DMS53 treated with DMSO at 0.1 percent for 48 hours (cell line): ENCODE measurements around the gene TMEM11.

ENCODE experiments used
- DNase-seq: peaks from one replicate; lab custom pipeline; 2025; ENCODE audit not compliant: unreplicated experiment; lab: John Stamatoyannopoulos, UW

Gene TMEM11

DNA sequence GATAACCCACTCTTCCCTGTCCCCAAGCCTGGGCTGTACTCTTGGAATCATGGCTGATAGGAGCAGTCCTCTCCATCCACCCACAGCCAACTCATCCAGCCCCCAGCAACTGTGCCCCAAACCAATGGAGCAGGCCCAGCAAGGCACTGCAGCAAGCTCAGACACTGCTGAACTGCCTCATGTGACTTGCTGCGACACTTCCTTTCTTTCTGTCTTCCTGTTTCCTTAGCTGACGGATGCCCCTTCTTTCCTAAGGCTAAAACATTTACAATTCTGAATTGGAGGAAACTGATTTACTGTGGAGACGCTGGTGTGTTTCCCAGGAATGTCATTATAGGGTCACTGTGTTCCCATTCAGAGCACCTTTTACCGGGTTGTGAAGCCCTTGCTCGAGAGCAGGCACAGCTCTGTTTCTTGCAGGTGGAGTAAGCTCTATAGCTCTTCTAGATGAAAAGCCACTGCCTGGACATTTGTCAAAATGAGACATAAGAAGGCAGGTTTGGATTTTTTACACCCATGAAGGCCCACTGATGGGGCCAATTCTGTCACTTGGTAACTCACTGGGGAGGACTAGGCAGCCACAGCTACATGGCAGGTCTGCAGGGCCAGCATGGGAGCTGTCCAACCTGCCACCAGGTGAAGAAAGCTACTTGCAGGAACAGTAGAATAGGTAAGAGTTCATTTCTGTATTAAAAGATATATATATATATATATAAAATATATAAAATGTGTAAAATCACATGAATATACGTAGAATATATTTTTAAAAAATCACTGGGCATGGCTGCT is 27.4 kb downstream of the TMEM11 start:
- no peak for DNase-seq

DNA sequence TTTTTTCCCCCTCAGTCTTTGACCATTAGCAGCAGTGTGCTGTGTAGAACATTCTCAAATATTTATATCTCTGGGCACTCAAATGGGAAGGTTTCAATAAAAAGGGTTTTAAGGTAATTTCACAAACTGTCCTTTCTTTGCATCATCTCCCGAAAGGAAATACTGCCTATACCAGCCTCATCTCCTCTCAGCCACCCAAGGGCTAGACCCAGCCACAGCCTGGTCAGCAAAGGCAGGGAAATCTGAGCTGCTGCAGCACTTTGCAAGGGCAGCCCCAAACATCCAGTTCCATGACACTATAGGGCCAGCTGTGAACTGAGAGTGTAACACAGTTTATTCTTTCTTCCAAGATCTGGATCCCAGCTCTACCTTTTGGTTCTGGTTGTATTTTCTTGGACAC is 28.9 kb downstream of the TMEM11 start:
- DNase-seq: no peak

DNA sequence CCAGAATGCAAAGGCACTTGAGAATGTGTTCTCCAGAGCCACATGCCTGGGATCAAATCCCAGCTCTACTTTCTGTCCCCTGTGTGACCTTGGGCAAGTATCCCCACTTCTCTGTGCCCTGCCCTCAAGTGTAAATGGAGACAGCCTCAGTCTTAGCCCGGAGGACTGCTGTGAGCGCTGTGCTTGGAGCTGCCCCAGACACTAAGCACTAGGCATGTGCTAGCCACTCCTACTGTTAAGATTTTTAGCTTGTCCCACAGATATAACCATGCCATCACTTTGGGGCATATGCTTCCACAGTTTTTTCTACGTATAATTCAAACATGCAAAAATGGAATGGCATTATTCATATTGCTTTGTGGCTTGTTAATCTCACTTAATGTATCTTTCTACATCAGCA is 29.4 kb downstream of the TMEM11 start:
- DNase-seq: no peak

DNA sequence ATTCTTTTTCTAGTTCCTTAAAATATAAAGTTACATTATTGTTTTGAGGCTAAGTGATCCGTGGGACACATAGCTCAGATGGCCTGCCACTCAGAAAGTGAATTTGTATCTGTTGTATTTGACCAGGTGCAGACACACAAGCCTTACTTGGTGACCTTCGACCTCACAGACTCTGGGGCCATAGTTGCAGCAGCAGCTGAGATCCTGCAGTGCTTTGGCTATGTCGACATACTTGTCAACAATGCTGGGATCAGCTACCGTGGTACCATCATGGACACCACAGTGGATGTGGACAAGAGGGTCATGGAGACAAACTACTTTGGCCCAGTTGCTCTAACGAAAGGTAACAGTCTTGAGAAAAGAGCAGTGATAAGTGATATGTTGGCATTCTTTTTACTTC is 30.5 kb downstream of the TMEM11 start:
- DNase-seq: no peak

DNA sequence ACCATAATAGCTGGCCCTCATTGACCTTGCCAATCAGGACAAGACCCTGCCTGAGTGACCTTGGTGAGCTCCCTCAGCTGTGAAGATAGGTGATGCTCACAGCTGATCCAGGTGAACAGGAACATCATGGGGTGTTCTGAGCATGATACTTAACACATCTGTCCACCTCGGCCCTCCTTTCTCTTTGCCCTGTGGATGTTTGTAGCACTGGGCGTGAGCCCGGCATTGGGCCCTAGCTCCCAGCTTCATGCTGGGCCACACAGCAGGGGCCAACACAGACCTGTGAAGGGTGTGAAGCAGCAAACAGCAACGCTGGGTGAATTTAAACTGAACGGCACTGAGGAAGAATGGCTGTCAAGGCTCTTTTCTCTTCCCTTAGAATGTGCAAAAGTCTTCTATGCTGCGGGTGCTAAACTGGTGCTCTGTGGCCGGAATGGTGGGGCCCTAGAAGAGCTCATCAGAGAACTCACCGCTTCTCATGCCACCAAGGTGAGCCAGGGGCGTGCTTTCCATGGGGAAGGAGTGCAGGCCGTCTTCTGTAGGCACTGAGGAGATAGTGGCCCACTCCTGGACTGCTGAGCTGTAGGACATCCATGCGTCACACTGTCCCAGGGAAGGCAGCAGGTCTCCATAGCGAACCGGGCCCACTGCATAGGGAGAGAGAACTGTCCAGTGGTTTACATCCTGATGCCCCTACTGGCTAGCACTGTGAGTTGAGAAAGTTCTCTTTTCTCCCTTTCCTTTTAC is 35.9 kb downstream of the TMEM11 start:
- no peak for DNase-seq

DNA sequence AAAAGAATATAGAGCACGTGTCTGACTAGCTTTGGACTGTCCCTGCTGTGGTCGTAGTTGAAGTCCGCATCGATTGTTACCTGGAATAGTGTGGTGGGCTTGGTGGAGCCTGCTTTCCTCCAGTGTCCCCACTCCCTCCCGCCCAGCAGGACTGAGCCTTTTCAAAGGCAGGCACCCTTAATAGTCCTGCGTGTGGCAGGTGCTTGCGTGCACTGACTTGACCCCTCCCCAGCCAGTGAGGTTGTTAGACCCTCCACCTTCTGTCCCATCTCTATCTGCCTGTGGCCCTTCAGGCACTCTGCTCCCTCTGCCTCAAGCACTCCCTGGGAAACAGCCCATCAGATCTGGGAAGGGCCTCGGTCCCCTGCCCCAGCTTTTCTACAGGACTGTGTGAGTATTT is 36.6 kb downstream of the TMEM11 start:
- no peak for DNase-seq

DNA sequence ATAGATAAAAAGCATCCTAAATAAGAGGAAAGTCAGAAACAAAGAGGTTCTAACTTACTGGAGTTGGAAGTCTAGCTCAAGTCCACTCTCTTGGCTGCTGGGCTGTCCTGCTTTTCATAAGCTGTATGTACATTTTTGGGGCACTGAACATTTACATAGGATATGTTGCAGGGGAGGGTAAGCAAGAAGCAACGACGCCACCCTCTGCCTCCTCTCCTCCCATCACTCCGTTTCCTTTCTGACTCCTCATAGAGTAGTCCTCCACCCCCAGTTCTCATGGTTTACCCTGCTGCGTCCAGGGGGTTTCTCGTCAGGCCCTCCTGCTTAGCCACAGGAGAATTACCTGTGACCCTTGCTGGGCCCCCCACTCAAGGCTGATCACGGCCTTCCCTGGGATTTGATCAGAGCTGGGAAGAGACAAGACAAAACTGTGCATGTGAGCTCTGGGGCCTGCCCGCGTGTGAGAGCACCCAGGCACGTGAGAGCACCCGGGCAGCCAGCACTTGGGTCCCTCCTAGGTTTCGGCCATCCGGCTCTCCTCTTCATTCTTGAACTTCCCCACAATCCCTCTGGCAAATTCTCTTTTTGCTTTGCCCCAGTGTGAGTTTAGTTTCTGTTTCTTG is 37.1 kb downstream of the TMEM11 start:
- DNase-seq: no peak

DNA sequence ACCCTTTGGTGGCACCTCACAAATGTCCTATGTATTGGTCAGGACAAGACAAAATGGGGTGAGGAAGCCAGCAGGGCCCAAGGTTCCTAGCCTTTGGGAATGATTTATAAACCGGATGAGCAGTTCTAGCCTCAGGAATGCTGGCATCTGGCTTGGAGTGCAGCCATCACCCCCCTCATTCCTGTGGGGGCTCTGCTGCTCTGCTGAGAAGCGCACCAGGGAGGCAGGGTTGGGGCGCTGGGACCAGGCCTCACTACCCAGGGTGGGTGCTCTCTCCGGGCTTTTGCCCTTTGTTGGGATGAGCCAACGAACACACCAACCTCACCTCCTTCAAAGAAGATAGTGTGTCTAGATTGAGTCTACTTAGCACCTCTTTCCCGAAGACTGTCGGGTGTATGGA is 39.2 kb downstream of the TMEM11 start:
- DNase-seq: no peak

DNA sequence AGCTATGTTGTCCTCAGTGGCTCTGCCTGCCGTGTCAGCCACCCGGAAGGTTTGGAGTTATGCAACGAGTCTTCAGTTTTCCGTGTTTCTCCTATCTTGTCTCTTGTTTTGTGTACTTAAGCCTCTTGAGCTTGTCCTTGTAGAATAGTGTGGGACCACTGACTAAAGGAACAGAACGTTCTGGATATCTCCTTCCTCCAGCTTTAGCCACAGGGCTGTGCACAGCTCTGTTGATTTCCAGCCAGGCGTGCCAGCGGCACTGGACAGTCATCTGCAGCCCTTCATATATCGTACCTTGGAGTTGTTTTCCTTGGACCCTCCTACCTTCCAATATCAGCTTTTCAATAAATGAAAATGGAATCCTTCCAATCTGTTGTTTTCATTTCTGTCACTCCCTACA is 39.8 kb downstream of the TMEM11 start:
- DNase-seq: no peak

DNA sequence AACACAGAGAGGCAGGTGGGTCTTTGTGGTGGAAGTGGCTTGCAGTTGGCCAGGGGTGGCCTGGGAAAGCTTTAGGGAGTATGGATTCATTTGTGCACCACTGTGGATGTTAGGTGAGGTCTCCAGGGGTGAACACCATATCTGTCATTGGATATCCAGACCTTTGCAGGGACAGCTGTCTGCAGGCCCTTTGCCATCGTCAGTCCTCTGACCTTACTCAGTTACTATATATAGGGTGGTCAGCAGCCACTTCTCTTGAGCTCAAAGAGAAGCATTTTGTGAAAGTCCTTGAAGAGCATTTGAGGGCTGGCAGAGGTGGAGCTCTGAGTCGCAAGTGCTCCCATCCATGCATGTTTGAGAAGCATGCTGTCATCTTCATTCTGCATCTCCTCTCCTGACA is 40.4 kb downstream of the TMEM11 start:
- DNase-seq: no peak

DNA sequence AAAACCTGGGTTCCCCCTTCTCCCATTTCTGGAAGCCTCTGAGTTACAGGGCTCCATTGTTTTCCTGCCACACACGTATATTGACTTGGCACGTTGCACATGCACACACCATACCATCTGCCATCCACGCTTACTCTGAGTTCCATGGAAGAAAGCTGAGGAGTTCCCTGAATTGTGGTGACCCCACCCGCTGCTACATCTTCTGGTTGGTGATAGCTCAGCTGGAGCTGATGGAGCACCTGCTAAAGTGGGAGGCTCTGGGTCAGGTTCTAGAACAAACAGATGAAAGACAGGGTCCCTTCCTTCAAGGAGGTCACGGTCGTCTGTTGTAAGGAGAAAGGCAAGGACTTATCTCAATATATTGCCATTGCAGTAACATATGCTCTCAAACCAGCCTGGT is 41.1 kb downstream of the TMEM11 start:
- no peak for DNase-seq

DNA sequence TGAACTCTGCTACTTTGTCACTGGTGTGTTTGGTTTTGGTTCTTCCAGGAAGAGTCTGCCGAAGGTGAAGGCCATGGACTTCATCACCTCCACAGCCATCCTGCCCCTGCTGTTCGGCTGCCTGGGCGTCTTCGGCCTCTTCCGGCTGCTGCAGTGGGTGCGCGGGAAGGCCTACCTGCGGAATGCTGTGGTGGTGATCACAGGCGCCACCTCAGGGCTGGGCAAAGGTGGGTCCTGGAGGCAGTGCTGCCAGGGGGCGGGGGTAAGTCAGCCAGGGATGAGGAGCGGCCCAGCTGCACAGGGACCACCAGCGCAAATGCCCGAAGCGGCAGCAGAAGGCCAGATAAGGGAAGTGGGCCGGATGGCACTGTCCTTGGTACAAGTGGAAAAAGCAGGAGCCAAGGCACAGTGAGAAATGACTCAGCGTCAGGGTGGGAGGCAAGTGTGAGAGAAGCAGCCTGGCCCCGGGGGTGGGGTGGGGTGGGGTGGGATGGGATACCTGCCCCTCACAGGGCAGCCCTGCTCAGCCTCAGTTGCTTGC is 41.9 kb downstream of the TMEM11 start:
- no peak for DNase-seq

DNA sequence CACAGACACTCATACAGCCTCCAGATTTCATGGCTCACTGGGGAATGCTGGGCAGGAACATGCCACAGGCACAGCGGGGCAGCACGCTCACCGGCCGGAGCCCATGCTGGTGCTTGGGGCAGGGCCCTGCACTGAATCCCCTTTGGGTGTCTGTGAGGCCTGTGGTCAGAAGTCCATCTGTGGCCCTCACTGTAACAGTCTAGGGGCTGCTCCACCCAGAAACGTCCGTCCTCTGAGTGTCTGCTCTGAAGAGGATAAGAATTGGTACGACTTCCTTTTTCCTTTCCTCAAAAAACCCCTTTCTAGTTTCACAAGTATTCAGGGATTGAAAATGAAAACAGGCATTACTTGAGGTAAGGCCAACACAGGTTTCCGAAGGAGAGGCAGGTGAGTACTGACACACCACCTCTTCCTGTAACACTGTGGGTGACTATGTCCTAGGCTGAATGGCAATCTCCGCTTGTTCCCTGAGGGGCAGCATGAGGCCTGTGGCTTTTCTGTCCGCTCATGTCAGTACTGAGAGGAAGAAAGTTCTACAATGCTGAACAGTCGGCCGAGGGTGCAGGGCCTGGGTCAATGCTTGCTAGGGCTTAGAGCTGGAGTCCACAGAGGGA is 42.5 kb downstream of the TMEM11 start:
- no peak for DNase-seq

DNA sequence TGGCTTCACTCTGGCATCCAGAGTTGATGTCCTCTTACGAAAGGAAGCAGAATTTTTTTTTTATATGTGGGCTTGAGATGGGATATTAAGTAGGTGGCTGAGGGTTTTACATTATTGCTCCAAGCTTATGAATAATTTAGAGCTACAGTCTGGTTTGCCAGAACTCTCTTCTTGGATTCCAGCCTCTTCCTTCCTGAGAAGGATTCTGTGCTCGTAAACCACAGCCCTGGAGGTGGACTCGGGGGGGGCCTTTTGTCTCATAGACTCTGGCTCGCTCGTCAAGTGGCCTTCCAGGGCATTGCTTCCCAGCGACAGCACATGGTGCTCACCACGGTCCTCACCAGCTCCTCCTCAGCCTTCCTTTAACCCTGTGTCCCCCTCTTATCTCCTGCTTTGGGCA is 43.2 kb downstream of the TMEM11 start:
- no peak for DNase-seq

DNA sequence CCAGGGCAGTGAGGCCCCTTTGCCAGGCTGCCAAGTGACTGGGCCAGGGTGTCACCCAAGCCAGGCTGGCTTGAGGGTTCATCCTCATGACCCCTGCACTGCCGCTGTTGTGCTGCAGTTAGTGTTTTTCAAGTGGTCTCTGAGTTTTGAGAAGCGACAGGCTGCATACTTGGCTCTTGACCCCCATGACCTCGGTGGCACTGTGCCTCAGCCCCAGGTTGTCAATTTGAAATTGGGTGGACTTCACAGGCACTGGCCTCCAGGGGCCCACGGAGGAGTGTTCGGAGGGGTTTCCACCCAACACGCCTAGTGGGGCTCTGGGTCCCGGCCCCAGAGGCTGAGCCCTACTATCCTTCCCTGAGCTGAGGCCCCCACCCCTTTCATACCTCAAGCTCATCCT is 44.5 kb downstream of the TMEM11 start:
- DNase-seq: no peak

DNA sequence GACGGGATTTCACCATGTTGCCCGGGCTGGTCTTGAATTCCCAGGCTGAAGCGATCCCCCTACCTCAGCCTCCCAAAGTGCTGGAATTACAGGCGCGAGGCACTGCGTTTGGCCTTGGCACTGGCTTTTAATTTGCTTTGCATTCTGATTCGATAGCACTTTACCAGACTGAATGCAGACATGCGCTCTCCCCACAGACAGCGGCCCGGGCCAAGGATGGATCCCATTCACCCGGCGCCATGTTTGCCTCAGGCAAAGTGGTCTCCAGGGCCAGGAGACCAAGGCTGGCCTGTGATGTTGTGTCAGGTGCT is 45.5 kb downstream of the TMEM11 start:
- no peak for DNase-seq

DNA sequence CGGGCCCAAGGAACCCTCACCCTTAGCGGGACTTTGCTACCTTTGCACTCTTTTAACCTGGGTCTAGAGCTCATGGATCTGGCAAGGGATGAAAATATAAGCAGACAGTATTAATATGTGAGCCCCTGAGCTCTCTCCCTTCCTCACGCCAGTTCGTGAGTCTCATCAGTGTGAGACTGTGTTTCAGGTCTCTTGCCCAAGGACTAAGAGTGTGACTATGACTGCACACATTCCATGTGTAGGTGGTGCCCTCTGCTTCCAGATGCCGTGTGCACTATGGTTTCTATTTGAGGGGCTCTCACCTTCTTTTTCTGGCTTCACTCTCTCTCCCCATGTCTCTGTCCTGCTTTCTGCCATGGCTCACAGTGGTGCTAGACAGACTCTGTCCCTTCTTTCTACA is 46.7 kb downstream of the TMEM11 start:
- DNase-seq: no peak

DNA sequence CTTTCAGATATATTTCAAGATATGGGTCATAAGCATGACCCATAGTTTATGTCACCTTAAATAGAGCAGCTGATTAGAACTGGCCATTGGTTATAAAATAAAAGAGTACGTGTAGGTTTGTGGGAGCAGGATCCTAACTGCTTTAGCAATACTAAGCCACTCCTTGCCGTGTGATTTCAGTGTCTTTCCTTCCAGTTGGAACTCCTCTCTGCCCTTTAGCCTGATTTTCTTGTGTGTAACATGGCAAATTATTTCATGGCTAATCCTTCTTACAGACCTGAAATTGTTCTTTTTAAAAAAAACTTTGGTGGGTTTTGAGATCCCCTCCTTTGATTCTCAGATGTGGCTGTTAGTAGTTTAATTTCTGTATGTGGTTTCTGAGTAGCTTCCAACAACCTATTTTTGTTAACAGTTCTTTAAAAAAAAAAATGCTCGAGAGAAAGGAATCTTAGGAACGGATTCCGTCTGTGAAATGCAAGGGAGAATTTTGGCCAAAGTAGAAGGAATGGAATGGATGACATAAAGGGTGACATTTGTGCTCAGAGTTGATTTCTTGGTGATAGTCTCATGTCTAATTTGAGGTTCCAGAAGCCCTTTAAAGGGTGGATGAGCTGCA is 47.3 kb downstream of the TMEM11 start:
- no peak for DNase-seq

DNA sequence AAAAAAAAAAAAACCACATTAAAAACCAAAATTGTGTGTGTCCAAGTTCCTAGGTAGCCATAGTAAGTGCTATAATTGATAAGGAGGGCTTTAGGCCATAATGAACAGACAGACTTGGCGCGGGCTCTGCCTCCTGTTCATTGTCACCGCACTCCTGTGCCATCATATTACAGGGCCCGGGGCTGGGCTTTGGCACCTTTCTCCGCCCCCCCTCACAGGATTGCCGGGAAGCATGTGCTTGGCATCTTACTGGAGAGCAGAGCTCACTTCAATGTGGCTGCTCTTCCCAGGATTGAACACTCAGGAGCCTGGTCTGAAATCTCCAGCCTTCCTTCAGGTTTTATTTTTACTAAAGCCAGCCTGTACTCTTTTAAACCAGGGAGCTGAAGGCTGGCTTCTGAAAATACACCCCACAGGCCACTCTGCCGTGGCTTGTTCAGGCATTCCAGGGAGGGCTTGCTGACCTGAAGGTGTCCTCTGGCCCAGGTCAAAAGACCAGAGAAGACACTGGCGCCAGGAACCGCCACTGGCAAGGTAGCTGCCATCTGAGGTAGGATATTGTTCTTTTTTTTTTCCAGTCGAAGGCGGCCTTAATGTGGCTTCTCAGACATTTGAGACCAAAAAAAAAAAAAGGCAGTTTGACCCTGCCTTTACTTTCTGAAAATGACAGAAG is 47.9 kb downstream of the TMEM11 start:
- DNase-seq: no peak

DNA sequence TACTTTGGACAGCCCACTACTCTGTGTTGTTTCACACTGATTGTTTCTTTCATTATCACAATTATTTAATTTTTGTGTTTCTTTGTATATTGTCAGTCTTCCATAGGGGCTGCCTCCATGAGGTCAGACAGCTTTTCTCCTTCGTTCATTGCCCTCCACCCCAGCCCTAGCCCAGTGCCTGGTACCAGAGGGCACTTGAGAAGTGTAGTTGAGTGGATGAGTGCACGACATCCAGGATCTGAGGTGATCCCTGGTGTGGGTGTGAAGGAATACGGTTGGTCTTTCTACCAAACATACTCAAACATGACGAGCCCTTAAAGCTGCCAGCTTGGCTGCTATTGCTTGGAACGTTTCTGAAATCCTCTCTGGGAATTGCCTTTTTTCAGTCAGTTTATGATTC is 49.3 kb downstream of the TMEM11 start:
- DNase-seq: no peak

DNA sequence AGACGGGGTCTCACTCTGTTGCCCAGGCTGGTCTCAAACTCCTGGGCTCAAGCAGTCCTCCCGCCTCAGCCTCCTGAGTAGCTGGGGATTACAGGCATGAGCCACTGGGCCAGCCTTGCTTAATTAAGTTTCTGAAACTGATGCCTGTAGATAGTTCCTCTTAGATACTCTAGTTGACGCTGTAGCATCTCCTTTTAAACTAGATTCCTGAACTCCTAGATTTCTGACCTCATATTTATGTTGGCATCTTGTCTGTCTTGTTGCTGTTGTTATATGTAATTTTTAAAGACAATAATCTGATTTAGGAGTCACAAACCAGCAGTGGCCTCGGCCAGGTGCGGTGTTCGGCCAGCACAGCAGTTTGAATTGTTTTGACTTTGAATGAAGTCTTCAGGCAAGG is 49.7 kb downstream of the TMEM11 start:
- DNase-seq: no peak
